ENCODE measurements around the gene PPP6C. TPM values are rescaled to one million over a fixed set of nuclear protein-coding genes. Genes with fewer than 3 reads are reported as not detected.
A peak's percentile ranks its signal among the peaks of the same experiment; 100 is the strongest.

Gene PPP6C
- total and polyA plus RNA-seq, 2 of the 13 experiments (the other 11 are each of a cell fraction or from before 2014, with no cell fraction given) = 18.5 to 20.9 TPM

GRCh38 chr9:125143377-125144090, 46.1 kb downstream of the PPP6C start, which contains the start of gene SCAI (continued):
- 0 out of 2 replicates have a peak, but pooled peaks have one; percentile 28 for TF ChIP-seq GFI1 (CRISPR knock-in tag; IDR thresholded peaks at IDR 0.05; ENCODE audit: borderline replicate concordance)
- TF ChIP-seq MTA3 (CRISPR knock-in tag; IDR thresholded peaks at IDR 0.05) = no peak
- TF ChIP-seq BRF2 (CRISPR knock-in tag; IDR thresholded peaks at IDR 0.05) = no peak
- no peak for TF ChIP-seq PCBP2 (optimal IDR thresholded peaks at IDR 0.05; ENCODE audit: low read depth, low read length, poor library complexity, severe bottlenecking)
- TF ChIP-seq NONO (IDR thresholded peaks at IDR 0.05) = no peak
- TF ChIP-seq NONO (CRISPR knock-in tag; conservative IDR thresholded peaks at IDR 0.05) = peak; percentile 58
- no peak for TF ChIP-seq ZNF564 (CRISPR knock-in tag; IDR thresholded peaks at IDR 0.05)
- peak; percentile 79 for TF ChIP-seq HNRNPLL (IDR thresholded peaks at IDR 0.05; ENCODE audit: low read depth, low read length, poor library complexity, severe bottlenecking)
- no peak for TF ChIP-seq ZNF552 (CRISPR knock-in tag; IDR thresholded peaks at IDR 0.05; ENCODE audit: borderline replicate concordance)
- no peak for TF ChIP-seq ZNF143 (CRISPR knock-in tag; IDR thresholded peaks at IDR 0.05)
- TF ChIP-seq ZFP91 (CRISPR knock-in tag; IDR thresholded peaks at IDR 0.05; ENCODE audit: borderline replicate concordance) = peak; percentile 67
- no peak for TF ChIP-seq ZNF619 (CRISPR knock-in tag; IDR thresholded peaks at IDR 0.05)
- peak; percentile 65 for TF ChIP-seq DRAP1 (CRISPR knock-in tag; IDR thresholded peaks at IDR 0.05)
- peak; percentile 72 for TF ChIP-seq YY1 (IDR thresholded peaks at IDR 0.05; ENCODE audit: insufficient read depth, insufficient replicate concordance, low read depth, low read length)
- TF ChIP-seq SRF (IDR thresholded peaks at IDR 0.05; ENCODE audit: low read depth, low read length) = no peak
- TF ChIP-seq ZIK1 (CRISPR knock-in tag; IDR thresholded peaks at IDR 0.05; ENCODE audit: borderline replicate concordance, low read depth) = no peak; the same call in 1 of the 2 replicates
- TF ChIP-seq ATF6 (CRISPR knock-in tag; conservative IDR thresholded peaks at IDR 0.05) = no peak
- TF ChIP-seq PBX2 (CRISPR knock-in tag; IDR thresholded peaks at IDR 0.05) = peak; percentile 91
- TF ChIP-seq POLR2G (IDR thresholded peaks at IDR 0.05; ENCODE audit: low read depth, low read length) = peak; percentile 76
- peak; percentile 61 for TF ChIP-seq SKI (IDR thresholded peaks at IDR 0.05; ENCODE audit: partially characterized antibody)
- no peak for TF ChIP-seq ZNF124 (CRISPR knock-in tag; IDR thresholded peaks at IDR 0.05)
- 0 out of 2 replicates have a peak, but pooled peaks have one; percentile 36 for TF ChIP-seq DMAP1 (CRISPR knock-in tag; IDR thresholded peaks at IDR 0.05)
- TF ChIP-seq FOXP1 (IDR thresholded peaks at IDR 0.05) = no peak
- no peak for TF ChIP-seq FOXP1 (CRISPR knock-in tag; IDR thresholded peaks at IDR 0.05)
